Activated CD8-positive, alpha-beta memory T cell treated with anti-CD3 and anti-CD28 coated beads, Interleukin-2, amount 50 U/mL, for 1 hour (primary cell): ENCODE results near the gene PIK3CA.
"Not testable (repeated sequence)": the region's sequence is repeated elsewhere in the genome, so short reads cannot be mapped to it uniquely, and the experiment has no call there.

Experiments used
- DNase-seq: peaks from one replicate; pipeline ENCODE4 v3.0.0-alpha.2; 2020; ENCODE audit errors: extremely low read depth

PIK3CA gene

GRCh38 chr3:179200790-179201189, 52.6 kb downstream of the PIK3CA start:
- DNase-seq = no peak

DNA sequence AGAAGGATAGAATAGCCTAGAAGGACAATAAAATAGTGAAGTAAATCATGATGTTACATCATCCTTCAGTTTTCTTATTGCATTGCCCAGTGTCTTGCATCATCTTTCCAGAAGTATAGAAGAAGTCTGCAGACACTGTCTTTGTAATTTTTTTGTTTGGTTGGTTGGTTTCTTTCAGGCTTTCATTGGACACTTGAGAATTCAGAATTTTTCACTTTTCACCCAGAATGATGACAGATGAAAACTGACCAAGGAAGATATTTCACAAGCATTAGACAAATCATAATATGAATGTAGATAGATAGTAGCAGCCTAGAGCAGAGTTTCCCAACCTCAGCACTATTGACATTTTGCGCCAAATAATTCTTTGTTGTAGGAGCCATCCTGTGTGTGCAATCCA, 67.4 kb downstream of the PIK3CA start:
- DNase-seq = not testable (repeated sequence)

- DNase-seq = not testable (repeated sequence)
These were observed 70.1 kb downstream of the PIK3CA start for GRCh38 chr3:179218213-179218612.

DNA sequence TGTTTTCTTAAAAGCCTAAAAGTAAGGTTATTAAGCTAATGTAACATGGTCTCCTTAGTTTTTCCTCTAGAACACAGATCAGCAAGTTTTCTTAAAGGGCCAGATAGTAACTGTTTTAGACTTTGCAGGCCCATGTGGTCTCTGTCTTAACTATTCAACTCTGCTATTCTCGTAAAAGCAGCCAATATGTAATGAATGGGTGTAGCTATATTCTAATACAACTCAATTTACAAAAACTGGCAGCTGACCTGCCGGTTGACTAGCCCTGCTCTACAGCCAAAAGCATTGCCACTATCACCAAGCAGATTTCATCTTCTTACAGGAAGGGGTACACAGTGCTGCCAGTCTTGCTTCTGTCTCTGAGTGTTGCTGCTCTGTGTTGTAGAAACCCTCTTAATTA, 75.4 kb downstream of the PIK3CA start:
- DNase-seq = no peak

DNA sequence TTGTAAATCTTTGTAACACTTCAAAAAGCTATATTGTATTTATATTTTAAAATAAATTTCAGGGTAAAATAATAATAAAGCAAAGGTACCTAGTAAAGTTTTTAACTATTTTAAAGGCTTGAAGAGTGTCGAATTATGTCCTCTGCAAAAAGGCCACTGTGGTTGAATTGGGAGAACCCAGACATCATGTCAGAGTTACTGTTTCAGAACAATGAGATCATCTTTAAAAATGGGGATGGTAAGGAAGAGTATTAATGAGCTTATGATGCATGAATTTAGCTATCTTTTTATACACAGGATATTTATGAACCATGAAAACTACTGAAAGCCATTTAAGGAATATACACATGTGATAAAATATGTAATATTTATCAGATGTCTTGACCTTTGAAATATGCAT, 76.4 kb downstream of the PIK3CA start:
- no peak for DNase-seq

DNA sequence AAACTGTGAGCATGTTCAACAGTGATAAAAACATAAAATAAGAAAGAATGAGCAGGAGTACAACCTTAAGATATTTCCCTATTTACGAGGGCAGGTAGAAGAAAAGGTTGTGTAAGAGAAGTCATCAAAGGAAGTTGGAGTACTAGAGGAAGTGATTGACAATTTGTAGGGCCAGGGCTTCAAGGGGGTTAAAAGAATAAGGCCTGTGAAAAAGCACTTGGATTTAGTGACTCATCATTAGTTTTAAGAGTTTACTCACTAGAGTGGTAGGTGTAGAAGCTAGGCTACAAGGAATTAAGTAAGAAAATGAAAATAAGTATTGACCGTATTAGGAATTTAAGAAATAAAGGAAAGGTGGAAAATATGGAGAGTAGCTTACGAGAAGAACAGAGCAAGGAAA, 79.2 kb downstream of the PIK3CA start:
- DNase-seq = no peak

DNA sequence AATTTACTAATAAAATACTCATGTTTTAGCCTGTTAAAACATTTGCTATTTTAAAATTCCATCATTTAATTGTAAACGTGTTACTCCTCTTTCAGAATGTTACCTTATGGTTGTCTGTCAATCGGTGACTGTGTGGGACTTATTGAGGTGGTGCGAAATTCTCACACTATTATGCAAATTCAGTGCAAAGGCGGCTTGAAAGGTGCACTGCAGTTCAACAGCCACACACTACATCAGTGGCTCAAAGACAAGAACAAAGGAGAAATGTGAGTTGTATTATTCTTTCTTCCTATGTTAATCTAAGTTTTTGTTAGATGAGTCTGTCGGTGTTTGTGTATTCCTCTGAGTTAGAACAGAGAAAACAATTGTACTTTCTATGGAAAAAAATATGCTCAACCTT, 81.0 kb downstream of the PIK3CA start:
- DNase-seq = no peak

- DNase-seq = no peak
These were observed 84.9 kb downstream of the PIK3CA start for GRCh38 chr3:179233043-179233442.

DNA sequence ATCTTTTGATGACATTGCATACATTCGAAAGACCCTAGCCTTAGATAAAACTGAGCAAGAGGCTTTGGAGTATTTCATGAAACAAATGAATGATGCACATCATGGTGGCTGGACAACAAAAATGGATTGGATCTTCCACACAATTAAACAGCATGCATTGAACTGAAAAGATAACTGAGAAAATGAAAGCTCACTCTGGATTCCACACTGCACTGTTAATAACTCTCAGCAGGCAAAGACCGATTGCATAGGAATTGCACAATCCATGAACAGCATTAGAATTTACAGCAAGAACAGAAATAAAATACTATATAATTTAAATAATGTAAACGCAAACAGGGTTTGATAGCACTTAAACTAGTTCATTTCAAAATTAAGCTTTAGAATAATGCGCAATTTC, 86.0 kb downstream of the PIK3CA start:
- no peak for DNase-seq

- no peak for DNase-seq
These were observed 88.6 kb downstream of the PIK3CA start for GRCh38 chr3:179236669-179237301.

- not testable (repeated sequence) for DNase-seq
These were observed 92.1 kb downstream of the PIK3CA start for GRCh38 chr3:179240299-179240698.

- not testable (repeated sequence) for DNase-seq
These were observed 94.7 kb downstream of the PIK3CA start for GRCh38 chr3:179242859-179243258.

- no peak for DNase-seq
These were observed 96.7 kb downstream of the PIK3CA start for GRCh38 chr3:179244878-179245277.

DNA sequence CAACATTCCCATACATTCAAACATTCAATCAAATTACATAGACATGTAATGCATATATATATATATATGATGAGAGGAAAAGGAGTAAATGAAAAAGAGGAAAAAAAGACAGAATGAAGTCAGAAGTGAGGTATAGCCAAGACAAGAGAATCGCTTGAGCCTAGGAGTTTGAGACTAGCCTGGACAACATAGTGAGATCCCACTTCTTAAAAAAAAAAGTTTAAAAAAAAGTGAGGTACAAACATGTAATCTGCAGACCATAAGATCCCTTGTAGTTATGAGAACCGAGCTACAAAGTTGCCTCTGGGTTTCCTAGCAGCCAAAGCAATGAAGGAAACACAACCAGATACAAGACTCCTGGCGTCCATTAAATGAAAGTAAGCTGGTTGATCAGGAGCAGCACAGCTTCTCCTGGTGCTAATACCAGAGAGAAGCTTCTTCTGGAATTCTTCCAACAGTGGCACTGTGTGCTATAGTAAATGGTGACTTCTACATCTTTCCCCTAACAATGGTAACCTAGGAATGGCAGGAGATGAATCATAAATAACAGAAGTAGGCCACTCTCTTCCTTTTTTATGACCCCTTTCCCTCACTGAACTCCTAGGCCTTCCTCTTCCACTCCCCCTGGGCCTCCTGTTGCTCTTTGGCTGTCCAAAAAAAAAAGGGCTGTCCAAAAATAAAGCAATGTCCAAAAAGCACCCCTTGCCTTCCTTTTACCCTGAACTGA, 99.3 kb downstream of the PIK3CA start:
- no peak for DNase-seq

GRCh38 chr3:179250803-179251476, 102.8 kb downstream of the PIK3CA start, which contains the start of gene KCNMB3:
Gene KCNMB3, minus strand, starts transcription at chr3:179251114. Its CDS starts 124 bp downstream, at chr3:179250990.
- no peak for DNase-seq

- DNase-seq = no peak
These were observed 108.7 kb downstream of the PIK3CA start for GRCh38 chr3:179256813-179257212.

DNA sequence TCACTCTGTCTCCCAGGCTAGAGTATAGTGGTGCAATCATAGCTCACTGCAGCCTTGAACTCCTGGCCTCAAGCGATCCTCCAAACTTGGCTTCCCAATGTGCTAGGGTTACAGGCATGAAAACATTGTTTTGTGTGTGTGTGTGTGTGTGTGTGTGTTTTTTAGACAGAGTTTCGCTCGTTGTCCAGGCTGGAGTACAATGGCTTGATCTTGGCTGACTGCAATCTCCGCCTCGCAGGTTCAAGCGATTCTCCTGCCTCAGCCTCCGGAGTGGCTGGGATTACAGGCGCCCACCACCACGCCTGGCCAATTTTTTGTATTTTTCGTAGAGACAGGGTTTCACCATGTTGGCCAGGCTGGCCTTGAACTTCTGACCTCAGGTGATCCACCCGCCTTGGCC, 109.6 kb downstream of the PIK3CA start:
- DNase-seq = not testable (repeated sequence)

DNA sequence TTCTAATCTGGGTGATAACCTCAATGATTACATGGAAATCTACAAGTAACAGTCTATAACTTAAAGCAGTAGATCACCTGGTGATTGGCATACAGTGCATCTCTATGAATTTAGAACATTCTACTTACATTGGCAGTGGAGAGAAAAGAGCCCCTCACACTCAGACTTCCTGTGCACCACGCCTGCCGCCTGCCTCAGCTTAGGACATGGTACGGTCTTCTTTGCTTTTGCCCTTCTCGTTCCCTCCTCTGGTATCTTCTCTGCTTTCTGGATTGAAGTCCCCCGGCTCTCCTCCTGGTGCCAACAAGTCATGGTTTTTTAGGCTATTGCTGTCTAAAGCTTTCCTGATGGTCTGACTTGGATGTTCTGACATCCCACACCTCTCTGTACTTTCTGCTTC, 110.7 kb downstream of the PIK3CA start:
- DNase-seq = no peak

DNA sequence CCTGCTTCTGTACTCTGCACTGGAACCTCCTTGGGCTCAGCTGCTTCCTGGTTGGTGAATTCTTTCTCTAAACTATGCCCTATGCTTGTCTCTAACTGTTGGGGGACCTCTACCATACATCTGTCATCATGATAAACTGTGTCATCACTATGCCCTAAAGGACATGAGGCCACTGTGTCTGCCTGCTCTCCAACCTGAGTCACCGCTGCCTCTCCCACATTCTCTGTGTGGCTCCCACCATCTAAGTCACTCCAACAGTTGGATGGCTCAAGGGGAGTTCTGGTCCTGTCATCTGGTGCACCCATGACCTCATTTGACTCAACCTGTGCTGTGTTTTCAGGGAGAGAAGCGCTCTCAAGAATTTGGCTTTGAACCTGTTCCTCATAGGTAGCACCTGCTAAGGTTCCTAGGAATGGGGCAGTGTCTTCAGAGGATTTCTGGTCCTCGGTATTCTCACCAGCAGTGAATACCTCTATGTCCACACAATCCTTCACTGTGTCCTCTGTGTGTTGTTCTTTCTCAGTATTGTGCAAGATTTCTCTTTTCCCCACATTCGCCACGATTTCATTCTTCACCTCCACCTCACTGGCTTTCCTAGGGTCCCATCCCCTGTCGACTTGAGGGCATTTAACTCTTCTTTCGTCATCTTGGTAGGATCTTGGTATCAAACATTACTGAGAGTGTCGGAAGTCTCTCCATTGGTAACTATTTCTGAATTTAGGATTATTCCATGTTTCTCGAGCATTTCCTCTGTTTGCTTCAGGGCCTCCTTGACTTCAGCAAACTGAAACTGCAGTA, 112.0 kb downstream of the PIK3CA start:
- not testable (repeated sequence) for DNase-seq

GRCh38 chr3:179260949-179261765, 113.0 kb downstream of the PIK3CA start:
- peak; percentile 13 for DNase-seq

- DNase-seq = no peak
These were observed 115.0 kb downstream of the PIK3CA start for GRCh38 chr3:179263134-179263533.
